Activated T-cell treated with anti-CD3 and anti-CD28 coated beads, Interleukin-2, amount 50 U/mL, for 1 hour (primary cell): ENCODE measurements around the gene SLC5A1.
"Not testable (repeated sequence)": the region's sequence is repeated elsewhere in the genome, so short reads cannot be mapped to it uniquely, and the experiment has no call there.

Experiments used
- DNase-seq: peaks from one replicate; pipeline ENCODE4 v3.0.0-alpha.2; 2020

Gene SLC5A1

DNA sequence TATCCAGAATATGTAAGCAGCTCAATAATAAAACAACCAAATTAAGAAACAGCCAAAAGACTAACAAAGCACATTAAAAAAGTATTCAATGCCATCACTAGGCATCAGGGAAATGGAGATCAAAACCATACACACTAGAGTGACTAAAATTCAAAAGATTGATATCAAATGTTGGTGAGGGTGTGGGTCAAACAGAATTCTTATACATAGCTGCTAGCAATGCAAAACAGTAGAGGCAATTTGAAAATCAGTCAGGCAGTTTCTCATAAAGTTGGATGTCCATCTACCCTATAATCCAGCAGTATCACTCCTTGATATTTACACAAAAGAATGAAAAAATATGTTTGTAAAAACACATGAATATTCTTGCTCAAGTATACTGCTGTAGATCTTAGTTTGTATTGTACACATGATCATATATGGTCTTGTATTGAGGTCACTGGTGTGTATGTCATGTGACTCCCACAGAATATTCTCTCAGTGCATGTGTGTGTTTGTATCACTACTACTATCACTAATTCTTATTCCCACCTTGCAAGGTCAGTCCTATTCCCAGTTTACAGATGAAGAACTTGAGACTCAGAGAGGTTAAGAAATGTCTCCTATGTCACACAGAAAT, 54.9 kb downstream of the SLC5A1 start:
- no peak for DNase-seq

DNA sequence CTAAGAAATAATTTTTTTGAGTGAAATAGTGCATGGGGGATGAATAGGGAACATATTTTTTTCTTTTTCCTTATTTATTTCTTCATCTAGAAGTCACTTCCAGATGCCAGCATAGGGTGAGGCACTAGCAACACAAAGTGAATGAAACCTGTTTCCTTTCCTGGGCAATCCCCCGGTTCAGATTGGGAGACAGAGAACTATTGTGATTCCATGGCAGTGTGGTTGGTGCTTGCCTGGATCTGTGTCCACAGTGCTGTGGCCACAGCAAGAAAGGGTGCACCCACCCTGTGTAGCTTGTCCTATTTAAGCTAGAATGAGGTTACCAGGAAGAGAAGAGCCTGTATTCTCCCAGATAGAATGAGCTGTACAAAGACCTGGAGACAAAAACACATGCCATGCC, 57.6 kb downstream of the SLC5A1 start:
- DNase-seq, result no peak

DNA sequence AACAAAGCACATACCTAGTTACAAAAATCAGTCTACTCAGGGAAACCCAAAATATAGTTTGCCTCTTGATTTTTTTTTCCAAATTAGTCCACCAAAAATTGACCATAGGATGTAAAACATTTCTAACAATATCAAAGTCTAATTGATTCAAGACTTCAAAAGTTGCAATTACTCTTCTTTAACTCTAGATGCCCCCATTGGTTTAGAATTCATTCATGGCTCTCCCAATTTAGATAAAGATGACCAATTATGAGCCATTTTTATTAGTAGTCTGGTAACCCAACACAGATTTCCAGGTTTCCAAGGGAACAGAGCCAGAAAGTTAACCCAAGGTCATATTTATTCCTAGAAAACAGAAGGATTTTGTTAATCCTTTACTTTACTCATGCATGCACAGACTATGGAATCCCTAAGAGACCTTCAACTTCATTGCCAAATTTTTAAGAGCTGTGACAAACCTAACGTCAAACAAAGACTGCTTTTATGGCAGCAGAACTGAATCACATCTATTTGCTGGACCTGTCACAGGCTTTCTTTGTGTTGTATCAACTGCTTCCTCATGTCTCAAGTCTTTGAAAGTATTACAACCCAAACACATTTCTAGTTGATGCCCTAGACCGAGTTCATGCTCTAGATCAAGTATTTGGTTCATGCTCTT, 60.7 kb downstream of the SLC5A1 start:
- no peak for DNase-seq

DNA sequence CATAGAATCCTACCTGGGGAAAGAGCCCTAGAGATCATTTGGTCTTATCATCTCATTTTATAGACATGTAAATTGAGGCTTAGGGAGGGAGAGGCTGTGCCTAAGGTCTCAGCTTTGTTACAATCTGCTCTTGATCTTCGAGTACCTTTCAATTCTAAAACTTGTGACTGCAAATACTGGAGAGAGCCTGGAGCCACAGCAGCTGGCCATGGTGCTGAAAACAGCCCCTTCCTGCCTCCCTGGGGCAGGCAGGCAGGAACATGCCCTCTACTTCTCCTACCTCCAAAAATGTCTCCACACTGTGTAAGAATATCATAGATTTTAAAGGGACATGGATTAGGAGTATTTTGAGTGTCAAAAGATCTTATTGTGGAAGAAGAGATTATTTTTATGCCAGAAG, 63.9 kb downstream of the SLC5A1 start:
- no peak for DNase-seq

DNA sequence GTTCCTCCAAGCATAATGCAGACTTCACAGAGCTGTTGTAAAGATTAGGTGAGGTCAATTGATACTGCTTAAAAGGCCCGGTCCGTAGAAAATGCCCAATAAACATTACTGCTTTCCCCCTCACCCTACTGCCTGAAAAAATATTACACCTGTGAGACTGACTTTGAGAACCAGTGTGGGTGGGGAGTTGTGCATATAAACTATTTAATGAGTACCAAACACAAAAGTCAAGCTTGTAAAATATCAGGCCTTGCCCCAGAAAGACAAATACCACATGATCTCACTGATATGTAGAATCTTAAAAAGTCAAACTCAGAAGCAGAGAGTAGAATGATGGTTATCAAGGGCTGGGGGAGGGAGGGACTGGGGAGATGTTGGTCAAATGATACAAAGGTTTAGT, 69.3 kb downstream of the SLC5A1 start:
- no peak for DNase-seq

DNA sequence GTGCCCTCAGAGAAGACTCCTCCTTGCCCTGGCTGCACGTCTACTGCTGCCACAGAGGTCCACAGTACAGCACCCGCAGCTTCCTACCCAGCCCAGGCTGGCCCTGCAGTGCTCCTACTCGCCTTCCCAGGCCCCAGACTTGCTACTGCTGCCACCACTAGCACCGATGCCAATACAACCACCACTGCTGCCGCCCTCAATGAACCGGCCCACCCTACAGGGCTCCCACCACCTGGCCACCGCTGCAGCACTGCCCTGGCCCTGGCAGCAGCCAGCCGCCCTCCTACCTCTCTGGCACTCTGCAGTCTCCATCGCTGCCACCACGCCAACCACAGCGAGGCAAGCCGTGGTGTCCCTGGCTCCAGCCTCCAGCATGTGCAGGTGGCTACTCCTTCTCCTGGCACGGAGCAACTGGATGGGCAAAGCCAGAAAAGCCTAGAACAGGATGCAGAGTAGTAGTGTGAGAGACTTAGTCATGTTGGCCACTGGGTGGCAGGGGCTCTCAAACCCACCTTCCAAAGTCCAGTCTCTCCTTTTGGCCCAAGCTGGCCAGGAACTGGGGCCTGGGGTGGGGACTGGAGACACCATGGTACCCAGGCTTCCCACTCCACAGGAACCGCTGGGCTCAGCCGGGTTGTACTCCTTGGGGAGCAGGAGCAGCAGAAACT, 76.6 kb downstream of the SLC5A1 start:
- DNase-seq, result no peak

DNA sequence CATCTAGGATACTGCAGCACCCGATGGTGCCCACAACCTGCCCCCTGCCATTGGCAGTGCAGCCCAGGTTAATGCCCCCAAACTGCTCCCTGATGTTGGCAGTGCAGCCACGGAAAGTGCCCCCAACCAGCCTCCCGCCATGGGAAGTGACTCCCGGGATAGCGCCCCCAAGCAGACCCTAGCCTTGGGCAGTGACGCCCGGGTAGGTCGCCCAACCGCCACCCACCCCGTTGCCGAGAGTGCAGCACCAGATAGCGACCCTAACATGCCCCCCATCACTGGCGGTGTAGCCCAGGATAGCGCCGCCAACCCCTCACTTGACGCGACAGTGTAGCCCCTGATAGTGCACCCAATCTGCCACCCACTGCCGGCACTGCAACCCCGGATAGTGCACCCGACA, 77.5 kb downstream of the SLC5A1 start:
- no peak for DNase-seq

DNA sequence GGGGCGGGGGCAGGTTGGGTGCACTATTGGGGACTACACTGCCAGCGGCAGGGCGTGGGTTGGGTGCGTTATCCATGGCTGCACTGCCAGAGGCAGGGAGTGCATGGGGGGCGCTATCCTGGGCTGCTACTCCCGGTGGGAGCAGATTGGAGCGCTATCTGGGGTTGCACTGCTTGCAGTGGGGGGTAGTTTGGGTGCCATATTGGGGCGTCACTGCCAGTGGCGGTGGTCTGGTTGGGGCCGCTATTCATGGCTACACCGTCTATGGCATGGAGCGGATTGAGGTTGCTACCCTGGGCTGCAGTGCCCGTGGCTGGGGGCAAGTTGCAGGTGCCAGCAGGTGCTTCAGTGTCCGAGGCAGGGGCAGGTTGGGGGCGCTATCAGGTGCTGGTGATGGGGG, 79.8 kb downstream of the SLC5A1 start:
- DNase-seq, result no peak

DNA sequence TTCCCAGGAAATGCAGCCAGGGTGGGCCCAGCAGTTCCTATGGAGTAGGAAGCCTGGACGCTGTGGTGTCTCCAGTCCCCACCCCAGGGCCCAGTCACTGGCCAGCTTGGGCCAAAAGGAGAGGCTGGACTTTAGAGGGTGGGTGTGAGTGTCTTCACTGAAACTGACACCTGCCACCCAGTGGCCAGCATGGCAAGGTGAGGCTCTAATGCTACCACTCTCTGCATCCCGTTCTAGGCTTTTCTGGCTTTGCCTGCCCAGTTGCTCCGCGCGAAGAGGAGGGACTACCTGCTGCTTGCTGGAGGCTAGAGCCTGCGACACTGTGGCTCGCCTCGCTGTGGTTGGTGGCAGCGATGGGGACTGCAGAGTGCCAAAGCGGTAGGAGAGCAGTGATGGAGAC, 80.6 kb downstream of the SLC5A1 start:
- no peak for DNase-seq

DNA sequence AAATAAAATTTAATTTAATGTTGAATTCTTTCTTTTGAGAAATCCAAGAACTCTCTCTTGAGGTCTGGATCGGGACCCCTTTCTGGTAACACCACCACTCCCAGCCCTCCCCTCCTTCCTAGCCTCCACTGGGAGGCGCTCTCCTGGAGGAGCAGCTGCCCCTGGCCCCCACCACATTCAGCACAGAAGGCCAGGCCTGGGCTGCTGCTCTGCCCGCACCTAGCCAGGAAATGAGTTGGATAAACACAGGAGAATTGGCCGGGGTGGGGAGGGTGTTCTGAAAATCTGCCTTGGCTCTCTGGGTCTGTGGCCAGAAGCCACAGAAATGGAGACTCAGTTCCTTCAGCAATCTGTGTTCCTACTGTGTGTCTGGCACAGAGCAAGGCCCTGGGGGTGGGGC, 84.8 kb downstream of the SLC5A1 start:
- no peak for DNase-seq

DNA sequence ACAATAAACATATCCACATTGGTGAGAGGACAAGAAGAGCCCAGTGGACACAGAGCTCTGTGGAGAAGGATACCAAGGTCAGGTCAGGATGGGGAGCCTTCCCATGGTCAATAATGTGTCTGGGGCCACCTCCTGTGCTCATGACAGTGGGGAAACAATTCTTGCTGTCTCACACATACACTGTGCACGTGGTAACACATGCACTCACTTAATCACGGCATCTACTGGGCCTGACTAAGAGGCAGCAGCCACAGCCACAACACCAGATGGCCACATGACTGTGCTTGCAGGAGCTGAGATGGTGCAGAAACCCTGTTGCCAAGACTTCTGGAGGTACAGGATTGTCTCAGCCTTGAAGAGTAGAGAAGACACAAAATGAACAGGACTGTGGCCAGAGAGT, 87.4 kb downstream of the SLC5A1 start:
- DNase-seq, result no peak

DNA sequence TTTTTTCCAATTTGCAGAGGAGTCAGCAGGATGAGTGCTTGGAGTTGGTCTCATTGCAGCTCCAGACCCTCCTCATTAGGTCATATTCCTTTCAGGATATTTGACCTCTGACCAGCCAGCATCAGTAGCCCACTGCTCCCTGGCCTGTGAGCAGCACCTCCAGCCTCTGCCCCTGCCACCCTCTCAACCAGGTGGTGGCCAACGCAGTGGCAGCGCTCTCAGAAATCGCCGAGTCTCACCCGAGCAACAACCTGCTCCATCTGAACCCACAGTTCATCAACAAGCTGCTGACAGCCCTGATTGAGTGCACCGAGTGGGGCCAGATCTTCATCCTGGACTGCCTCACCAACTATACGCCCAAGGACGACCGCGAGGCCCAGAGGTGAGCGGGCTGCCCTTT, 89.1 kb downstream of the SLC5A1 start:
- no peak for DNase-seq

DNA sequence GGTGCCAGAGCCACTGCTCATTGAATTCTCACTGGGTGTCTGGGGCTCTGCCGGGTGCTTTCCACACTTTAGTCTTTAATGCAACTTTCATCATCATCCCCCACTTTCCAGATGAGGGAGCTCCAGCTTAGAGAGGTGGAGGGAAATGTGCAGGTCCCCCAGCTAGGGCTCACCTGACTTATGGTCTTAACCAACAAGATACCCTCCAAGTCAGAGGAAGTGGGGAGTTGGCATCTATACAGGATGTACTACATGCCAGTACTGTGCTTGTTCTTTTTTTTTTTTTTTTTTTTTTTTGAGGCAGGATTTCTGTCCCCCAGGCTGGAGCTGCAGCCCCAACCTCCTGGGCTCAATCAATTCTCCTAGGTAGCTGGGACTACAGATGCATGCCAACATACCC, 89.7 kb downstream of the SLC5A1 start:
- DNase-seq, result no peak

DNA sequence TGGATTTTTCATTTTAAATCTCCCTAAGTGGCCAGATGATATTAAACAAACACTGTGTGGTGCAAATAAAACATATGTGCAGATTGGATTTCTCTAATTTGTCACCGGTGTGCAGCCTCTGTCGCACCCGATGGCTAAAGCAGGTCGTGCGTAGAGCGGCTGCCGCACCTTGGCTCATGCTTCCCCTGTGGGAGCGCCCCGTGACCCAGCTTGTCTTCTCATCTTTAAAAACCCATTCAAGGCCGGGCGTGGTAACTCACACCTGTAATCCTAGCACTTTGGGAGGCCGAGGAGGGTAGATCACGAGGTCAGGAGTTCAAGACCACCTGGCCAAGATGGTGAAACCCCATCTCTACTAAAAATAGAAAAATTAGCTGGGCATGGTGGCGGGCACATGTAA, 91.7 kb downstream of the SLC5A1 start:
- DNase-seq, result not testable (repeated sequence)

DNA sequence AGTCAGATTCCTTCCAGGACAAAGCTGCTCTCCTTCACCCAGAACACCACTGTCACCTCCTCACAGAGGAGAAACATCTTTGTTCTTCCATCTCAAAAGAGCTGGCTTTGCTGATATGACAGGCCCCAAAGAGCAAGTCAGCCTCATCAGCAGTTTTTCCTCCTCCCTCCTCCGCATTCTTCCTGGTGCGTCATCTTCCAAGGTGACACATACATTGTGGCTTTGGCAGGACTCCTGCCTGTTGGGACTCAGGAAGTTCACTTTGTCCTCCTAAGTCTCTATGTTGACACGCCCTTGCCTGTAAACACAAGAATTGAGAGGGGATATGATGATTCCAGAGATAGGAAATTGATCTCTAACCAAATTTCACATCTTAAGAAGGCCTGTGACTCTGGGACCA, 92.9 kb downstream of the SLC5A1 start:
- not testable (repeated sequence) for DNase-seq

DNA sequence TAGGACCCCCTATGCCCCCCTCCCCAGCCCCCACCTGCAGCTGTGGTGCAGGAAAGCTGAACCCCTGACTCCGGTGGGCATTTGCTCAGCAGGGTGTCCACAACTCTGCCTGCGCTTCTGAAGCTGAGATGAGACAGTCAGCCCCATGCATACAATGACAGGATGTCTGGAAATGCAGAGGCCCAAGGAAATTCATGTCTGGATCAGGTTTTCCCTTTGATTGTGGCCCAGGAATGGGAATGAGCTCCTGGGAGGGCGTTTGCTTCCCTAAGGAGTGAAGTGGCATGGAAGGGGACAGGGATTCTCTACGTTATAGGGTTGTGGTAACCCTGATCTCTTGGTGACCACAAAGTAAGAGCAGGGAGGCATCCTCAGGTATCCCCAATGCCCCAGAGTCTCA, 93.8 kb downstream of the SLC5A1 start:
- not testable (repeated sequence) for DNase-seq

DNA sequence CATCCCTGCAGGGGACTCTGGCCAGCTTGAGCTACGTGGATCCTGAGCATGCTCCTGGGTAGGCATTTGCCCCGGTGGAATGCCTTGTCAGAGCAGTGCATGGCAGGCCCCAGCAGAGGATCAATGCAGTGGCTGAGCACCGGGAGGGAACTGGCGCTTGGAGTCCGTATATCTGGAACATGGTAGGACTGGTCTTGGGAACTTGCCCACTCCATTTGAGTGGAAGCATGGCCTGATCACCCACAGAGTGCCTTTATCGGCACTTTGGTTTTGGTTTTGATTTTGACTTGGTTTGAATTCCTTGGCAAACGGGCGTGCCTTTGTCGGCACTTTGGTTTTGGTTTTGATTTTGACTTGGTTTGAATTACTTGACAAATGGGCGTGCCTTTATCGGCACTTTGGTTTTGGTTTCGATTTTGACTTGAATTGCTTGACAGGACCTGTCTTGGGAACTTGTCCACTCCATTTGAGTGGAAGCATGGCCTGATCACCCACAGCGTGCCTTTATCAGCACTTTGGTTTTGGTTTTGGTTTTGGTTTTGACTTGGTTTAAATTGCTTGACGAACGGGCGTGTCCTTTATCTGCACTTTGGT, 94.8 kb downstream of the SLC5A1 start:
- peak; percentile 32 for DNase-seq

DNA sequence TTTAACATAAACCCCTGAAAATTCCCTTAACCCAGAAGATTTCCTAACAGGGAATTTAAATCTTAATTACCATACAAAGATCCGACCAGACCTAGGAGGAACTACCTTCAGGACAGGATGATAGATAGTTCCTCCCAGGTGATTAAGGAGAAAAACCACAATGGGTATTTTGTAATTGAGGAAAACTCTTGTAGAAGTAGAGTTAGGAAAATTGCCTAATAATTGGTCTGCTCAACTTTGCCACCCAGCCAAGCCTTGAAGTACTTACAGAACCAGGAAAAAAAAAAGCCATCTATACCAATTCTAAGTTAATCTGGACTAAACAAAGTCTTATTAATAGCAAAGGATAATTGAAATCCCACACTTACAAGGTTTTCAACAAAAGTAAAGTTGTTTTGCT, 95.5 kb downstream of the SLC5A1 start:
- DNase-seq, result not testable (repeated sequence)

DNA sequence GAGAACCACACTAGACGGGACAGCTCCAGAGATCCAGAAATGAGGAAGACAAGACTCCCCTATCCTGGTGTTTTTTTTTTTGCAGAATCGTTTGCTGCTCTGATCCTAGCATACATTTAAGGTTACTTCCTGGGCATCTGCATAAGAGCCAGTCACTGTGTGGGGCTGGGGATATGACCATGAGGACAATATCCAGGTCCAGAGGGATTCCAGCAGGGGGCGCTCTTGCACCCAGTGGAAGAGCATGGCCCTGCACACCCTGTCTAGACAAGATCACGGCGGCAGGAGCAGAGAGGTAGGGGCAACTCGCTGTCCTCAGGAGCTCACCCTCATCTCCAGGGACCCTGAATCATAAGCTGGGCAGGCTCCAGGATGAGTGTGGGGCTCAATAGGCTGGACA, 97.6 kb downstream of the SLC5A1 start:
- not testable (repeated sequence) for DNase-seq

DNA sequence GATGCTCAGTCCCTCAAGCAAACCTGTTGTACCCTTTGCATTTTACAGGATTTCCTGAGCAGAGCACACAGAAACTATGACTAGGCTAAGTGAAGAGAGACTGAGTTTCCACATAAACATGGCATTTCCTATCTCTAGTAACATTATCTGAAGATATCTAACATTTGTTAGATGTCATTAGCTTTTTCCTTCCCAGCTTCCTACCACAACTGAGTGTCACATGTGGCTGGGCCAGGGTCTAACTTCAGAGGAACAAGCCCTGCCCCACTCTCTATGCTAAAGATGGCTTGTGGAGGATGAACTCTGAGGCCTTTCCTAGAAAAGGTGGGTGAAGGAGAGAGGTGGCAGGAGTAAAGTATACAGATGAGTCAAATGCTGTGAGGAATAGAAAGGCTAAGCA, 99.5 kb downstream of the SLC5A1 start:
- no peak for DNase-seq

DNA sequence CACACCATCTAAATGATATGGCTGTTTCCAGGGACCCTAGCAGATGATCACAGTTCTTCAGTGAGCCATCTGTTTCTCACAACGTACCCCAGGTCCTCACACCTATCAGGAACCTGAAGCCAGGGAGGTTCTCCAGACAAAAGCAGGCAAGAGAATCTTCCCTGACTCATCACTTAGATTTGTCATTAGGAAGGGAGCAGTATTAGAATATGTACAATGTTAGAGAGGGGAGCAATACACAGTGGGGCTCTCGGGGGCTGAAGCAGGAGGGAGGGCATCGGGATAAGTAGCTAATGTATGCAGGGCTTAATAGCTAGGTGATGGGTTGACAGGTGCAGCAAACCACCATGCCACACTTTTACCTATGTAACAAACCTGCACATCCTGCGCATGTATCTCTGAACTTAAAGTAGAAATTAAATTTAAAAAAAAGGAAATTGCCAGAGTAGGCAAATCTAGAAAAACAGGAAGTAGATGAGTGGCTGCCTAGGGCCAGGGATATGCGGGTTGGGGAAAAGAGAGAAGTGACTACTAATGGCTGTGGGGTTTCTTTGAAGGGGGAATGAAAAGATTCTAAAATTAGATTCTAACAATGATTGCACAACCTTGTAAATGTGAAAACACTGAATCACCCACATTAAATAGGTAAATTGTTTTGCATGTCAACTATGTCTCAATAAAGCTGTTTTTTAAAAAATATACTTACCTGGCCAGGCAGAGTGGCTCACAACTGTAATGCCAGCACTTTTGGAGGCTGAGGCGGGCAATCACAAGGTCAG, 101.6 kb downstream of the SLC5A1 start:
- no peak for DNase-seq

DNA sequence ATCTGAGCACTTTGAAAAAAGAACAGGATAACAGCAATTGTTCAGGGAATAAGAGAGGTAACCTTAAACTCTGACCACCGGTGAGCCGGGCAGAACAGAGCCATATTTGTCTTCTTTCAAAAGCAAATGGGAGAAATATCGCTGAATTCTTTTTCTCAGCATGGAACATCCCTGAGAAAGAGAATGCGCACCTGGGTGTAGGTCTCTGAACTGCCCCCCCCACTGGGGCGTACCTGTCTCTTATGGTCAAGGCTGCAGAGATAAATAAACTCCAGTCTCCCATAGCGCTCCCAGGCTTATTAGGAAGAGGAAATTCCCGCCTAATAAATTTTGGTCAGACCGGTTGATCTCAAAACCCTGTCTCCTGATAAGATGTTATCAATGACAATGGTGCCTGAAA, 104.1 kb downstream of the SLC5A1 start:
- DNase-seq, result not testable (repeated sequence)

DNA sequence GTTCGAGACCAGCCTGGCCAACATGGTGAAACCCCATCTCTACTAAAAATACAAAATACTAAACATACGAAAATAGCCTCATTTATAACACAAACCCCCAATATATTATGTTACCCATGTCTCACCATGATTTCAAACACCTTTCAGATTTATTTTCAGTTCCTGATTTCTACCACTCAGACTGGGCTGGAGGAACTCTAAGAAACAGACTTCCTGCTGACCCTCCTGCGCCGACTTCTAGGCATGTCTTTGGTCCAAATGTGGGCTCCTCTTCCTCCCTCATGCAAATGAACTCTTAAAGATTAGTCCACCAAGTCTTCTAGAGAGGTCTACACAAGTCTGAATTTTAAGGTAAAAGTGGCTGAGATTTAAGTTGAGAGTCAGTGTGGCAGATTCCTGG, 105.3 kb downstream of the SLC5A1 start:
- DNase-seq, result not testable (repeated sequence)
